Spleen (tissue), 11 donors: ENCODE results near the gene CHD3. TPM values are rescaled to one million over a fixed set of nuclear protein-coding genes. Genes with fewer than 3 reads are reported as not detected.
A peak's percentile ranks its signal among the peaks of the same experiment; 100 is the strongest.
"Not testable (repeated sequence)": the region's sequence is repeated elsewhere in the genome, so short reads cannot be mapped to it uniquely, and the experiment has no call there.

Experiments used
- DNase-seq: peaks from one replicate; pipeline ENCODE4 v3.0.0-alpha.2; 2020
- H3K27ac ChIP-seq, 8 donors: fragments of 200-600 bp; sonication (generic) in 7 of 8; 1 replicate in 4 of 8; 2 replicates in 4 of 8; pipeline versions ENCODE4 v1.5.0 to v1.8.0; 2016 to 2021; ENCODE audit warnings: inconsistent platforms in 4 of 8, mild to moderate bottlenecking in 4 of 8, moderate library complexity in 1 of 8
- H3K27me3 ChIP-seq, 7 donors: fragments of 200-600 bp; sonication (generic) in 6 of 7; replicated peaks in 1 of 7; 1 replicate in 4 of 7; 2 replicates in 3 of 7; pipeline versions ENCODE4 v1.5.0 to v1.8.0; 2016 to 2021; ENCODE audit warnings: inconsistent platforms in 3 of 7, mild to moderate bottlenecking in 1 of 7
- H3K36me3 ChIP-seq, 6 donors: fragments of 200-600 bp; sonication (generic) in 5 of 6; 1 replicate in 4 of 6; 2 replicates in 2 of 6; pipeline versions ENCODE4 v1.5.0 to v1.8.0; 2016 to 2021; ENCODE audit warnings: inconsistent platforms in 2 of 6
- H3K4me1 ChIP-seq, 6 donors: fragments of 200-600 bp; sonication (generic) in 5 of 6; 1 replicate in 3 of 6; 2 replicates in 3 of 6; pipeline versions ENCODE4 v1.5.0 to v1.8.0; 2016 to 2021; ENCODE audit warnings: inconsistent platforms in 3 of 6
- H3K4me3 ChIP-seq, 8 donors: fragments of 200-600 bp; sonication (generic) in 7 of 8; 1 replicate in 4 of 8; 2 replicates in 4 of 8; pipeline versions ENCODE4 v1.5.0 to v1.8.0; 2016 to 2021; ENCODE audit warnings: inconsistent platforms in 4 of 8, mild to moderate bottlenecking in 4 of 8, moderate library complexity in 2 of 8
- H3K9me3 ChIP-seq, 8 donors: fragments of 200-600 bp; sonication (generic) in 7 of 8; 1 replicate in 4 of 8; 2 replicates in 4 of 8; pipeline versions ENCODE4 v1.5.0 to v1.8.0; 2016 to 2021; ENCODE audit warnings: inconsistent platforms in 4 of 8
- CTCF ChIP-seq, 11 experiments: fragments of 200-600 bp in 7 of 11; fragments of 450-650 bp in 4 of 11; sonication (generic) in 4 of 11; IDR thresholded peaks in 8 of 11; conservative IDR thresholded peaks in 3 of 11; 1 replicate in 7 of 11; 2 replicates in 4 of 11; pipeline versions ENCODE4 v1.4.0 to v1.8.0; 2016 to 2021; ENCODE audit warnings: antibody characterized with exemption in 11 of 11, inconsistent platforms in 4 of 11, mild to moderate bottlenecking in 1 of 11
- POLR2A ChIP-seq, 3 donors: fragments of 450-650 bp; IDR thresholded peaks; one replicate each; pipeline ENCODE4 v1.5.1; 2017; ENCODE audit warnings: antibody characterized with exemption in 3 of 3, mild to moderate bottlenecking in 1 of 3
- POLR2AphosphoS5 ChIP-seq, 3 donors: sonication (generic); formaldehyde crosslinking; IDR thresholded peaks; one replicate each; pipeline ENCODE4 v1.5.1; 2017; ENCODE audit warnings: antibody characterized with exemption in 3 of 3
- WGBS, 5 donors: extraction: QIAGEN DNeasy Blood & Tissue Kit in 3 of 5; methylation state at CpG; one replicate each; pipeline versions ENCODE4 v1.1.5 to v1.1.7; 2013 to 2018; 5-methylcytosine and 5-hydroxymethylcytosine counted together
- intact Hi-C: fragments of 100-400 bp; cut with DNase I; formaldehyde crosslinking; loops from one replicate; pipeline ENCODE4 v1.15.0; 2023; ENCODE audit warnings: low total_unique reads
- polyA plus RNA-seq, 3 donors: library from polyadenylated mRNA; stranded (reverse); fragments of 200-250 nt; gene quantifications; one replicate each; pipeline ENCODE4 v1.2.1, GENCODE V29; 2013
- total RNA-seq, 7 donors: library from RNA; depleted of rRNA in 3 of 7; stranded (reverse); fragments of >200 nt in 3 of 7; fragmentation: NEBNext Ultra II Directional in 4 of 7; extraction: Animal tissue kit (Norgen Biotek cat#: 25700) in 4 of 7; gene quantifications; one replicate each; pipeline versions ENCODE4 v1.1.0 to v1.2.1, GENCODE V29; 2016 to 2021
- donor health status: healthy with polysubstance abuse.
- donor health status: DM: no; HTN: no; CAD: no; lungs with moderate emphysema.
- donor health status: DM: no; HTN: no; CAD: no.
- donor health status: Bipolar disorder and iron deficiency.
- donor health status: healthy.
- donor health status: DM: no; HTN: no; CAD: no.
- donor health status: DM: yes; HTN: yes; CAD: no.

The CHD3 gene
- total and polyA plus RNA-seq, 10 donors = 37.0 to 117 (median 82.5) TPM

DNA sequence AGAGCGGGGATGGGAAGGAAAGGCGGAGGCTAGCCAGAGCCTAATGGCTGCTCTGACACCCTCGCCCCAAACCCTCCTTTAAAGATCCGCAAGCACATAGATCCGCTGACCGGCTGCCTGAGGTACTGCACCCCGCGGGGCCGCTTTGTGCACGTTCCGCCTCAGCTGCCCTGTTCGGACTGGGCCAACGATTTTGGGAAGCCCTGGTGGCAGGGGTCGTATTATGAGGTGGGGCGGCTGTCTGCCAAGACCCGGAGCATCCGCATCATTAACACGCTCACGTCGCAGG, 30.1 kb upstream of the CHD3 start:
- TF ChIP-seq POLR2A (IDR thresholded peaks at IDR 0.05) (no peak), CTCF (IDR thresholded peaks at IDR 0.05 in 8 of 11, conservative IDR thresholded peaks at IDR 0.05 in 3 of 11) (peak in 7 of 11 experiments; percentile 15 to 51 (median 40))
- no peaks in the 10 kb centered on the region for H3K27me3 ChIP-seq
- H3K9me3 ChIP-seq = no peaks in the 10 kb centered on the region
- peak; percentile 88 for DNase-seq
- 30 to 64% (median 56%) methylated on average over 20 of the region's 20 CpGs for WGBS, 5 donors
- intact Hi-C loops = no loop called here
- peak overlapping the region; percentile 76 to 99 (median 95) for H3K27ac ChIP-seq
- peak overlapping the region; percentile 43 to 80 (median 71) for H3K4me3 ChIP-seq
- peaks cover 0 to 45% (median 9%) of the 10 kb centered on the region in 6 donors for H3K36me3 ChIP-seq
- peaks cover 27 to 70% (median 50%) of the 10 kb centered on the region in 6 donors for H3K4me1 ChIP-seq

DNA sequence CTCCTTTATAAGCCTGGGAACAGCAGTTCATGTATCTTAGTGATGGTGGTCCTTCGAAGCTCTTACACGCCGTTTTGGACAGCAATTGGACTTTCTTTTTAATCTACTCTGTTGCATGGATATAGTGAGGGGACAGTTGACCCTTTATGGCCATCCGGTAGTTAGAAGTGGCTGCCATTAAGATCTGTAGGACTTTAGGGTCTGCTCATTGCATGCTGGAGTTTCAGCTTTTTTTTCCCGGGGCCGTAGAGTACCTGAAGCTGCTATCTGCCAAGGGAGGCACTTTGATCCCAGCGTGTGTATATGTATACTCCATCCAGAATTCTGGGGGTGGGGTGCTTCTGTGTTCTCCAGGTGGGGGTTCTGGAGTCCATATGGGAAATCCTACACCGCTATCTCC, 29.6 kb upstream of the CHD3 start:
- no peaks in the 10 kb centered on the region for H3K9me3 ChIP-seq
- H3K36me3 ChIP-seq = peaks cover 0 to 40% (median 4%) of the 10 kb centered on the region in 6 donors
- no peak for TF ChIP-seq POLR2AphosphoS5 (IDR thresholded peaks at IDR 0.05)
- no peak for TF ChIP-seq CTCF (IDR thresholded peaks at IDR 0.05 in 8 of 11, conservative IDR thresholded peaks at IDR 0.05 in 3 of 11)
- TF ChIP-seq POLR2A (IDR thresholded peaks at IDR 0.05) = no peak
- peak overlapping the region in 2 of 8 donors; percentile 94 to 99 for H3K27ac ChIP-seq
- no peaks in the 10 kb centered on the region for H3K27me3 ChIP-seq
- peak overlapping the region in 4 of 8 donors; percentile 53 to 79 (median 71) for H3K4me3 ChIP-seq
- 92 to 95% (median 94%) methylated on average over 8 of the region's 8 CpGs for WGBS, 5 donors
- H3K4me1 ChIP-seq = peaks cover 27 to 65% (median 49%) of the 10 kb centered on the region in 6 donors
- no peak for DNase-seq
- intact Hi-C loops = no loop called here

- 31 to 45% (median 38%) methylated on average over 3 of the region's 3 CpGs for WGBS, 5 donors
- no peak overlapping the region for H3K4me3 ChIP-seq
- peaks cover 7 to 46% (median 26%) of the 10 kb centered on the region in 6 donors for H3K4me1 ChIP-seq
- no peak for DNase-seq
- H3K27me3 ChIP-seq = no peaks in the 10 kb centered on the region
- intact Hi-C loops = loop anchor here (5.0 kb wide), 2 partner anchors 36 to 124 kb away; no protein-coding TSS in a partner anchor
- H3K9me3 ChIP-seq = no peaks in the 10 kb centered on the region
- no peak overlapping the region for H3K27ac ChIP-seq
- TF ChIP-seq POLR2AphosphoS5 (IDR thresholded peaks at IDR 0.05) (no peak), CTCF (IDR thresholded peaks at IDR 0.05 in 8 of 11, conservative IDR thresholded peaks at IDR 0.05 in 3 of 11) (peak; percentile 61 to 95 (median 88))
- H3K36me3 ChIP-seq = peaks cover 0 to 18% (median 0%) of the 10 kb centered on the region in 6 donors
Observed at GRCh38 chr17:7862692-7863437, 25.7 kb upstream of the CHD3 start.

DNA sequence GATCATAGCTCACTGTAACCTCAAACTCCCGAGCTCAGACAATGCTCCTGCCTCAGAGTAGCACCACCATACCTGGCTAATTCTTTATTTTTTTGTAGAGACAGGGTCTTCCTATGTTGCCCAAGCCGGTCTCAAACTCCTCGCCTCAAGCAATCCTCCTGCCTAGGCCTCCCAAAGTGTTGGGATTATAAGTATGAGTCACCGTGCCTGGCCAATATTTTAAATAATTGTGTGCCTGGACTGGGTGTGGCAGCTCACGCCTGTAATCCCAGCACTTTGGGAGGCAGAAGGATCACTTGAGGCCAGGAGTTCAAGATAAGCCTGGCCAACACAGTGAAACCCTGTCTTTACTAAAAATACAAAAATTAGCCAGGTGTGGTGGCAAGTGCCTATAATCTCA, 24.2 kb upstream of the CHD3 start:
- not testable (repeated sequence) for H3K27ac ChIP-seq, DNase-seq, H3K27me3 ChIP-seq, H3K4me3 ChIP-seq, H3K9me3 ChIP-seq
- intact Hi-C loops = loop anchor here (5.0 kb wide), 2 partner anchors 37 to 123 kb away; no protein-coding TSS in a partner anchor
- Histone ChIP-seq H3K4me1 (peaks cover 0 to 46% (median 23%) of the 10 kb centered on the region in 6 donors), H3K36me3 (peaks cover 0 to 14% (median 0%) of the 10 kb centered on the region in 6 donors)
- 80 to 94% (median 85%) methylated on average over 5 of the region's 5 CpGs for WGBS, 5 donors
